DMS53 treated with DMSO at 0.1 percent for 48 hours (cell line): ENCODE data around the gene TIRAP.
"Not testable (repeated sequence)": the region's sequence is repeated elsewhere in the genome, so short reads cannot be mapped to it uniquely, and the experiment has no call there.

Experiments
- DNase-seq: peaks from one replicate; lab custom pipeline; 2025; ENCODE audit not compliant: unreplicated experiment; lab: John Stamatoyannopoulos, UW

Gene TIRAP

GRCh38 chr11:126282736-126283591, at the start of gene TIRAP:
TIRAP (plus strand) TSS chr11:126283093; CDS start chr11:126290895, 7,802 bp downstream.
- peak; percentile 45 for DNase-seq

GRCh38 chr11:126233391-126233790, 49.5 kb upstream of the TIRAP start:
- DNase-seq, result no peak

GRCh38 chr11:126246636-126247035, 36.3 kb upstream of the TIRAP start:
- DNase-seq, result no peak

GRCh38 chr11:126253265-126253664, 29.6 kb upstream of the TIRAP start:
- DNase-seq, result no peak

GRCh38 chr11:126254819-126255218, 28.1 kb upstream of the TIRAP start:
- no peak for DNase-seq

- not testable (repeated sequence) for DNase-seq
These were observed 27.4 kb upstream of the TIRAP start for GRCh38 chr11:126255507-126255906.

GRCh38 chr11:126256216-126256615, 26.7 kb upstream of the TIRAP start:
- DNase-seq, result no peak

- no peak for DNase-seq
These were observed 25.7 kb upstream of the TIRAP start for GRCh38 chr11:126257144-126257543.

- no peak for DNase-seq
These were observed 25.1 kb upstream of the TIRAP start for GRCh38 chr11:126257764-126258163.

GRCh38 chr11:126262216-126262615, 20.7 kb upstream of the TIRAP start:
- DNase-seq, result no peak

GRCh38 chr11:126263489-126263888, 19.4 kb upstream of the TIRAP start:
- no peak for DNase-seq

GRCh38 chr11:126265811-126266210, 17.1 kb upstream of the TIRAP start:
- no peak for DNase-seq

GRCh38 chr11:126267650-126268049, 15.2 kb upstream of the TIRAP start:
- no peak for DNase-seq

GRCh38 chr11:126268361-126268707, 14.6 kb upstream of the TIRAP start:
- DNase-seq, result no peak

GRCh38 chr11:126268708-126269579, 13.9 kb upstream of the TIRAP start, which contains the start of the genes FOXRED1 and SRPRA:
FOXRED1 (plus strand) TSS chr11:126269154; CDS start chr11:126269207, 53 bp downstream.
SRPRA (minus strand) TSS chr11:126268895; CDS start chr11:126268804, 91 bp downstream.
- peak; percentile 97 for DNase-seq

GRCh38 chr11:126277322-126277721, 5.6 kb upstream of the TIRAP start:
- no peak for DNase-seq

GRCh38 chr11:126277780-126278179, 5.1 kb upstream of the TIRAP start:
- no peak for DNase-seq

- no peak for DNase-seq
These were observed 3.7 kb upstream of the TIRAP start for GRCh38 chr11:126279191-126279590.

- no peak for DNase-seq
These were observed 2.3 kb upstream of the TIRAP start for GRCh38 chr11:126280595-126280994.

- no peak for DNase-seq
These were observed 1.6 kb upstream of the TIRAP start for GRCh38 chr11:126281245-126281644.

GRCh38 chr11:126281666-126282175, 1.2 kb upstream of the TIRAP start:
- DNase-seq, result no peak

GRCh38 chr11:126282361-126282735, 545 bp upstream of the TIRAP start:
- peak; percentile 24 for DNase-seq
